Tibial nerve (tissue), 4 donors: ENCODE measurements around the gene SLIT3. TPM values are rescaled to one million over a fixed set of nuclear protein-coding genes. Genes with fewer than 3 reads are reported as not detected.
"Not testable (repeated sequence)": the region's sequence is repeated elsewhere in the genome, so short reads cannot be mapped to it uniquely, and the experiment has no call there.

Experiments used
- DNase-seq, 2 donors: peaks; one replicate each; pipeline ENCODE4 v3.0.0-alpha.2; 2019; ENCODE audit warnings: low spot score in 2 of 2
- H3K27ac ChIP-seq, 4 donors: fragments of 200-600 bp; sonication (generic) in 3 of 4; one replicate each; pipeline ENCODE4 v1.5.1; 2017 to 2019; ENCODE audit warnings: mild to moderate bottlenecking in 1 of 4
- H3K27me3 ChIP-seq, 2 donors: fragments of 200-600 bp; sonication (generic) in 1 of 2; one replicate each; pipeline versions ENCODE4 v1.5.1 to v1.6.0; 2017 to 2019
- H3K36me3 ChIP-seq, 3 donors: fragments of 200-600 bp; sonication (generic); one replicate each; pipeline ENCODE4 v1.5.1; 2018 to 2019
- H3K4me1 ChIP-seq, 4 donors: fragments of 200-600 bp; sonication (generic) in 3 of 4; one replicate each; pipeline ENCODE4 v1.5.1; 2017 to 2019
- H3K4me3 ChIP-seq, 4 donors: fragments of 200-600 bp; sonication (generic) in 3 of 4; one replicate each; pipeline ENCODE4 v1.5.1; 2017 to 2019; ENCODE audit warnings: mild to moderate bottlenecking in 1 of 4, moderate library complexity in 1 of 4
- H3K9me3 ChIP-seq, 4 donors: fragments of 200-600 bp; sonication (generic) in 3 of 4; one replicate each; pipeline ENCODE4 v1.5.1; 2017 to 2019
- CTCF ChIP-seq, 5 experiments: fragments of 200-600 bp in 3 of 5; fragments of 450-650 bp in 2 of 5; sonication (generic) in 3 of 5; IDR thresholded peaks; one replicate each; pipeline ENCODE4 v1.5.1; 2016 to 2019; ENCODE audit warnings: antibody characterized with exemption in 5 of 5, mild to moderate bottlenecking in 3 of 5, moderate library complexity in 2 of 5
- EP300 ChIP-seq, 2 donors: sonication (generic); formaldehyde crosslinking; IDR thresholded peaks; one replicate each; pipeline ENCODE4 v1.6.1; 2017; ENCODE audit warnings: antibody characterized with exemption in 2 of 2, mild to moderate bottlenecking in 1 of 2
- POLR2A ChIP-seq, 2 donors: fragments of 450-650 bp; IDR thresholded peaks; one replicate each; pipeline ENCODE4 v1.6.1; 2017; ENCODE audit warnings: antibody characterized with exemption in 2 of 2, mild to moderate bottlenecking in 2 of 2, moderate library complexity in 2 of 2
- WGBS, 2 donors: methylation state at CpG; one replicate each; pipeline ENCODE4 v1.1.5; 2018; 5-methylcytosine and 5-hydroxymethylcytosine counted together
- total RNA-seq, 4 donors: library from RNA; depleted of rRNA; stranded (reverse); fragments of >200 nt; gene quantifications; one replicate each; pipeline ENCODE4 v1.1.0, GENCODE V29; 2016

Gene SLIT3
- total RNA-seq, 4 donors from 2014 or later, result 16.6 to 39.0 (median 20.2) TPM

- Histone ChIP-seq H3K4me1 (peaks cover 0 to 9% (median 0%) of the 10 kb centered on the region in 4 donors), H3K27ac (no peak overlapping the region), H3K9me3 (no peaks in the 10 kb centered on the region), H3K27me3 (no peaks in the 10 kb centered on the region), H3K4me3 (no peak overlapping the region), H3K36me3 (no peaks in the 10 kb centered on the region)
- TF ChIP-seq EP300 (IDR thresholded peaks at IDR 0.05) (no peak), CTCF (IDR thresholded peaks at IDR 0.05) (no peak), POLR2A (IDR thresholded peaks at IDR 0.05) (no peak)
- DNase-seq, result no peak
- WGBS, 2 donors, result 54 to 58% methylated on average over 2 of the region's 2 CpGs
Observed at GRCh38 chr5:168637281-168637680, 663.7 kb downstream of the SLIT3 start.

GRCh38 chr5:168630958-168631357, 670.0 kb downstream of the SLIT3 start:
- H3K27ac ChIP-seq, H3K27me3 ChIP-seq, H3K4me3 ChIP-seq, H3K36me3 ChIP-seq, H3K4me1 ChIP-seq, DNase-seq, H3K9me3 ChIP-seq: not testable (repeated sequence)
- 92 to 94% methylated on average over 13 of the region's 13 CpGs for WGBS, 2 donors

GRCh38 chr5:168624850-168625364, 676.0 kb downstream of the SLIT3 start:
- Histone ChIP-seq H3K4me1 (no peaks in the 10 kb centered on the region), H3K4me3 (no peak overlapping the region), H3K27me3 (no peaks in the 10 kb centered on the region), H3K36me3 (no peaks in the 10 kb centered on the region), H3K9me3 (no peaks in the 10 kb centered on the region), H3K27ac (no peak overlapping the region)
- TF ChIP-seq CTCF (IDR thresholded peaks at IDR 0.05), result no peak
- TF ChIP-seq POLR2A (IDR thresholded peaks at IDR 0.05), result no peak
- WGBS, 2 donors, result 84 to 89% methylated on average over 3 of the region's 3 CpGs
- no peak for DNase-seq

- Histone ChIP-seq H3K27me3 (no peaks in the 10 kb centered on the region), H3K27ac (no peak overlapping the region), H3K4me3 (no peak overlapping the region), H3K9me3 (no peaks in the 10 kb centered on the region), H3K36me3 (no peaks in the 10 kb centered on the region), H3K4me1 (no peaks in the 10 kb centered on the region)
- 82 to 86% methylated on average over 1 of the region's 1 CpG for WGBS, 2 donors
- TF ChIP-seq EP300 (IDR thresholded peaks at IDR 0.05), result no peak
- no peak for TF ChIP-seq POLR2A (IDR thresholded peaks at IDR 0.05)
- TF ChIP-seq CTCF (IDR thresholded peaks at IDR 0.05), result no peak
- no peak for DNase-seq
Observed at GRCh38 chr5:168620807-168621206, 680.1 kb downstream of the SLIT3 start.

GRCh38 chr5:168614661-168615060, 686.3 kb downstream of the SLIT3 start:
- H3K27ac ChIP-seq, result no peak overlapping the region
- no peak overlapping the region for H3K4me3 ChIP-seq
- WGBS, 2 donors, result 93 to 94% methylated on average over 8 to 9 of the region's 10 CpGs
- no peak for DNase-seq
- no peaks in the 10 kb centered on the region for H3K9me3 ChIP-seq
- peaks cover 0 to 3% (median 0%) of the 10 kb centered on the region in 4 donors for H3K4me1 ChIP-seq
- no peaks in the 10 kb centered on the region for H3K36me3 ChIP-seq
- TF ChIP-seq POLR2A (IDR thresholded peaks at IDR 0.05) (no peak), EP300 (IDR thresholded peaks at IDR 0.05) (no peak), CTCF (IDR thresholded peaks at IDR 0.05) (no peak)
- H3K27me3 ChIP-seq, result no peaks in the 10 kb centered on the region

- 35 to 52% methylated on average over 1 of the region's 1 CpG for WGBS, 2 donors
- no peaks in the 10 kb centered on the region for H3K27me3 ChIP-seq
- no peak overlapping the region for H3K27ac ChIP-seq
- no peak overlapping the region for H3K4me3 ChIP-seq
- H3K9me3 ChIP-seq, result no peaks in the 10 kb centered on the region
- H3K36me3 ChIP-seq, result no peaks in the 10 kb centered on the region
- DNase-seq, result no peak
- TF ChIP-seq POLR2A (IDR thresholded peaks at IDR 0.05) (no peak), EP300 (IDR thresholded peaks at IDR 0.05) (no peak), CTCF (IDR thresholded peaks at IDR 0.05) (no peak)
- H3K4me1 ChIP-seq, result peaks cover 0 to 3% (median 0%) of the 10 kb centered on the region in 4 donors
Observed at GRCh38 chr5:168613996-168614395, 686.9 kb downstream of the SLIT3 start.
